GM19328 (cell line): ENCODE data around the gene TIMM44.

Experiments
- ATAC-seq: cut with Tn5 transposase; IDR thresholded peaks from one replicate; pipeline ENCODE4 v1.9.1; 2021; ENCODE audit warnings: mild to moderate bottlenecking, moderate library complexity; ENCODE audit not compliant: unreplicated experiment

TIMM44 gene, protein sequence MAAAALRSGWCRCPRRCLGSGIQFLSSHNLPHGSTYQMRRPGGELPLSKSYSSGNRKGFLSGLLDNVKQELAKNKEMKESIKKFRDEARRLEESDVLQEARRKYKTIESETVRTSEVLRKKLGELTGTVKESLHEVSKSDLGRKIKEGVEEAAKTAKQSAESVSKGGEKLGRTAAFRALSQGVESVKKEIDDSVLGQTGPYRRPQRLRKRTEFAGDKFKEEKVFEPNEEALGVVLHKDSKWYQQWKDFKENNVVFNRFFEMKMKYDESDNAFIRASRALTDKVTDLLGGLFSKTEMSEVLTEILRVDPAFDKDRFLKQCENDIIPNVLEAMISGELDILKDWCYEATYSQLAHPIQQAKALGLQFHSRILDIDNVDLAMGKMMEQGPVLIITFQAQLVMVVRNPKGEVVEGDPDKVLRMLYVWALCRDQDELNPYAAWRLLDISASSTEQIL

DNA sequence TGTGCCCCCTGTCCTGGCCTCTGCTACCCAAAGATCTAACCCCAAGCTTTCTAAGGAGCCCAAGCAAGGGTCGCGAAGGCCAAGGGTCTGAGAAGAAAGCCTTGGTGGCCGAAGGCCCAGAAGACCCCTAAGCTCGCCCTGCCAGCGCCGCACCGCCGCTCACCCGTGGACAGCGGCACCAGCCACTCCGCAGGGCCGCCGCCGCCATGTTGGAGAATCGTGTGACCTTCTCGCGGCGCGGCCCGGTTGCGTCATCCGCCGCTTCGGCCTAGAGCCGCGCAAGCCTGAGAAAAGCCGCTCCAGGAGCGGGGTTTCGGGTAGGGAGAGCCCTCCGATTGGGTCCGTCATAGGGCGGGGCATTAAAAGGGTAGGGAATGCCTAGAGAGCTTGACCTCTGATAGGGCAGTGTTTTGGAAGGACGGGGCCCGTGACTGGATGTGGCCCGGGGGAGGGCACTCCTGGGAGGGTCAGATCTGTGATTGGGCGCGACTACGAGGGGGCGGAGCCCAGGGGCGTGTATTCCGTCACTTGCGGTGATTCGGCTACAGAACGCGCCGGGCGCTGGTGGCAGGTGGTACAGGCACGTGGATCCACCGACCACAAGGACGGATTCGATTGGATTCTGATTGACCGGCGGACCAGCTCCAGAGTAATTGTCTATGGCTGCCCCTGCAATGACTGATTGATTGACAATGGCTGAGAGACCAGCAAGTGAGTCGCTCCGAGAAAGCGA, at the start of gene TIMM44:
TSS of gene TIMM44 (minus strand) at position 223 of the 733 bp plus-strand sequence. CDS start at position 208, 15 bp downstream.
- ATAC-seq = peak; percentile 97

DNA sequence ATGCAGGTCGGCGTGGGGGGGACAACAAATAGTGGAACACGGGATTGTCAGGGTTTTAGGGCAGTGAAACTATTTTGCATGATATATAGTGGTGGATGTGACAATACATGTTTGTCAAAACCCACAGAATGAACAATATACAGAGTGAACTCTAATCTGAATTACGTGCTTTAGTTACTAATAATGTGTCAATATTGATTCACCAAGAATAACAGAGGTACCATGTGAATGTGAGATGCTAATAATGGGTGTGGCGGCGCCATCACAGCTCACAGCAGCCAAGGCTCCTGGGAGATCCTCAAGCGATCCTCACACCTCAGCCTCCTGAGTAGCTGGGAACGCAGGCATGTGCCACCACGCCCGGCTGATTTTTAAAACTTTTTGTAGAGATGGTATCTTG, 49.1 kb upstream of the TIMM44 start:
- ATAC-seq = no peak

DNA sequence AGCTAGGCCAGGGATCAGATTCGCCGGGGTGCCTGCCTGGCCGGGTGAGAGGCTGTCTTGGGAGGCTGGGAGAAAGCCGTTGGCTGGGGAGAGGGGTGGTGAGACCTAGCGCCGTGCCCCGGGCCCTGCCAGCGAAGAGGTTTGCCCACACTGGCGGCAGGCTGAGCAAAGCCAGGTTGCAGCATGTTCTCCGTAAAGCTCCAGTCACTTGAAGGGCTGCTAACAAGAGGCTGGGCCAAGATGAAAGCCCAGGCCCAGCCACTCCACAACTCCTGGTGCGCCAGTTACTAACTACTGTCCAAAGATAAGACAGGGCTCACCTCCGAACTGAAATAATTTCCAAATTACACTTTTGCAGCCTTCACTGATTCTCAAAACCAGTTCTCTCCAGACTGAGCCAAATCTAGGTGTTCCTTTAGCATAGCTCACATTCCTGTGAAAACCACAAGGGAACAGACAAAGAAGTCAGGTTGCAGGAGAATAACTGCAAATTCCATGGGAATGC, 45.7 kb upstream of the TIMM44 start:
- ATAC-seq = no peak

DNA sequence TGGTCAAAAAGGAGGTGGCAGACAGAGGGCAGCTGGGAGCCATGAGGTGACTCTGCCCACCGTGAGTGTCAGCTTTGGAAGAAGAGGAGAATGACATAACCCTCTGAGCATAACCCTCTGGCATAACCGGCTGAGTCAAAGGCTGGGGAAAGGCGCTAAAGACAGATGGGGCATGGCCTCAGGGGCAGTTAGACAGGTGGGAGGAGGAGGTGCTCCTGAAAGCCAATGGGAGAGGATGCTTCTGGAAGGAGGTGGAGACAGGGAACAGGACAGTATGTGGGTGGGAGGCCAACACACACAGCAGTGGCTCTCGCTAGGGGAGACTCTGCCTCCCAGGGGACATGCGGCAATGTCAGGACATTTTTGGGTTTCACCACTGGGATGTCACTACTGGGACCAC, 44.8 kb upstream of the TIMM44 start:
- no peak for ATAC-seq

GRCh38 chr19:7987114-7987768, 43.8 kb upstream of the TIMM44 start:
- ATAC-seq = no peak

DNA sequence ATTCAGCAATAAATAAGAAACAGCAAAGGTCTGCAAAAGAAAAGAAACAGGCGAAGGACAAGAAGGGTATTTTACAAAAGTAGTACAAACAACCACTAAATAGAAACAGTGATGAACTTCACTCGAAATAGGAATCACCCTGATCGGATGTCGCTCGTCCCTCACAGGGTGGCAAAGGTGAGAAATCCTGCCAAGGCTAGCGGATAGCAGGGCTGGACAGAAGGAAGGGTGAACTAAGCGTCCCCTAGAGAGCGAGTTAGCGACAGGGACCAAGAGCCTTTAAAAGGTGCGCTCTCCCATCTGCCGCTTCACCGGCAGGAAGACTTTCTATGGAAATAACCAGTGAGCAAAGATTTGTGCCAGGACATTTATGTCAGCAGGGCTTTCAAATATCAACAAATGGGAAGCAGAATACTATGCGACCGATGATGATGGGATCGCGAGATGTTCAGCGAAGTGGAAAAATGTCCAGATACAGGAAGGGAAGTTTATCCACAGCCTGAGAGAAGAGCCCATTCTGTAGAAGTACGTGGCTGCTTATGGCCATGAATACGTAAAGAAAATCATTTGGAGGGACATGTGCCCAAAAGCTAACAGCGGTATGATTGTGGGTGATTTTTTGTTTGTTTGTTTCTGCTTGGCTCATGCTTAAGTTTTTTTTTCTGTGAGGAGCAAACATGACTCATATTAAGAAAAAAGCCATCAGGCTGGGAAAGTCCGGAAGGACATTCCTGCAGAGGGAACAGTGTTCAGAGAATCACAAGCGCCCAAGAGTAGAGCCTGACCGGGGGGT, 43.1 kb upstream of the TIMM44 start:
- no peak for ATAC-seq

DNA sequence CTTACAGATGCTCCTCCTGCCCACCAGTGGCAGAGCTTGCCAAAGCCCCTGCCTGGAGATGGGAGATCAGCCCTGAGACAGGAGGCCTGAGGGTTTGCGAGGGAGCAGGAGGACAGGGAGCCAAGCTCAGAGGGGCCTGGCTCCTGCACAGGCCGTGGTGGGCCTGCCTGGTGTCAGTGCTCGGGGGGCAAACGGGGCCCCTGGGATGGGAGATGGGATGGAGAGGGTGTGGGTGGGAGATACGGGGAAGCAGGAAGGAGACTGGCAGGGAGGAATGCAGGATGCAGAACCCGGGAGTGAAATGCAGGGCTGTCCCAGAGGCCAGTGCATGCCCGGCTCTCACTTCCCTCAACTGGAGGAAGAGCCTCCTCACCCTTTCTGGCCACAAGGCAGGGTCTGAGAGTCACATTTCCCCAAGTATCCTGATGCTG, 42.0 kb upstream of the TIMM44 start:
- no peak for ATAC-seq

GRCh38 chr19:7983995-7984837, 40.8 kb upstream of the TIMM44 start:
- ATAC-seq = no peak

- ATAC-seq = no peak
Observed at GRCh38 chr19:7983286-7983950, 40.0 kb upstream of the TIMM44 start.

- ATAC-seq = no peak
Observed at GRCh38 chr19:7982651-7983099, 39.2 kb upstream of the TIMM44 start.

DNA sequence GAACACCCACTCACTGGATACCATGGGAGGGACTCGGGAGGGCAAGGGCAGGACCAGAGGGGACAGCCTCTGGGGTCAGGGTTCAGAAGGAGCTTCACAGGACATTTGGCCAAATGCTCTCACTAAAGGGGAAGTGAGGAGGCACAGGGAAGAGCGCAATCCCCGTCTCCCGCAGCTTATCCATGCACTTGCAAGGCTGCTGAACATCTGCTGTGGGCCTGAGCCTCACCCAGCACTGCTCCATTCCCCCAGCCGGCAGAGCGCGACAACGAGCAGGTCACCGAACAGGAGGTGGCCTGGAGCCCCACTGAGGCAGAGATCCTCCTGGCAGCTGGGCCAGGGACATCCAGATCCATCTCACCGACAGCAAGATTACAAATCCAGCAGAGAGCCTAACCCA, 38.6 kb upstream of the TIMM44 start:
- no peak for ATAC-seq

GRCh38 chr19:7981661-7982060, 38.2 kb upstream of the TIMM44 start:
- no peak for ATAC-seq

DNA sequence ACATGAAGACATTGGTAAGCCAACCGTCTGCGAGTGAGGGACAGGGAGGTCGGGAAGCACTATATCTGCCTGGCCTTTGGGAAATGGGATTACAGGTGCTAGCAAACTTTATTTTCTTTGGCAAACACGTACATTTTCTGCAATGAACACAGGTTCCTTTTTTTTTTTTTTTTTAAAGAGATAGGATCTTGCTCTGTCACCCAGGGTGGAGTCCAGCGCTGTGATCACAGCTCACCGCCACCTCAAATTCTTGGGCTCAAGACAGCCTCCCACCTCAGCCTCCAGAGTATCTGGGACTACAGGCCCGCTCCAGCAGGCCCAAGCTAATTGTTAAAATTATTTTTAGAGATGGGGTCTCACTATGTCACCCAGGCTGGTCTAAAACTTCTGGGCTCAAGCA, 37.7 kb upstream of the TIMM44 start:
- no peak for ATAC-seq

DNA sequence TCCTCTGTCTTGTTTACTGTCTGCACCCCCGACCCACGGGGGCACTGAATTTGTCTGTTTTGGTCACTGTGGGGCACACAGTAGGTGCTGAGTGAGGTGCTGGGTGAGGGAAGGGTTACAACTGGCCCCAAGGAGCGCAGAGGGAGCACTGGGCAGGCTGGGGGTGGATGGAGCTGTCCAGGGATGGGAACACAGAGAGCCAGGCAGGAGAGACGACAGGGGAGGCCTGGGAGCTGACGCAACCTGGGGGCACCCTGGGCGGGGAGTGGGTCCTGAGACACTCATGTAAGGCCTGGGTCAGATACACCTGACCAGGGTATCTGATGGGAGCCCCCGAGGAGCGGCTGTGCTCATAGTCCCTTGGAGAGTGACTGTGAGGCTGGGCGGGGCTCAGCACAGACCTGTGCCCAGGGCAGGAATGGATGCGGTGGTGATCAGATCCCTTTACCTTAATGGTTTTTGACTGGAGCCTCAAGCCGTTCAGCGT, 37.2 kb upstream of the TIMM44 start:
- ATAC-seq = no peak

- ATAC-seq = no peak
Observed at GRCh38 chr19:7980168-7980567, 36.7 kb upstream of the TIMM44 start.

GRCh38 chr19:7979559-7979958, 36.1 kb upstream of the TIMM44 start:
- no peak for ATAC-seq

- ATAC-seq = no peak
Observed at GRCh38 chr19:7979011-7979410, 35.5 kb upstream of the TIMM44 start.

- no peak for ATAC-seq
Observed at GRCh38 chr19:7978179-7978825, 34.8 kb upstream of the TIMM44 start.

DNA sequence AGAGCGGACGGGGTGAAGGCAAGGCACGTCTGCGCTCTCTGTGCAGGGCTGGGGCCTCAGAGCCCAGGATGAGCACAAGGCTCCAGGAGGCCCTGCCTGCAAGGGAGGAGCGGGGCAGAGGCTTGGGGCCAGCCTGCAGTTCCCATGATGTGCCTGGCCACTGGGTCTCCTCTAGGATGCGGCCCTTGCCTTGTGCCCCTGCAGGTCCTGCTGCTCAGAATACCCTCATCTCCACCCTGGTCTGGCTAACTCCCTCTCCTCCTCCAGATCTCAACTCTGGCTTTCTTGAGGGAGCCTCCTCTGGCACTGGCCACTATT, 34.2 kb upstream of the TIMM44 start:
- no peak for ATAC-seq
